CD4-positive, alpha-beta T cell treated with Interleukin-6 for 4 hours (primary cell): ENCODE results near the gene GSK3A.

Experiments
- DNase-seq: peaks from one replicate; pipeline ENCODE4 v3.0.0-alpha.2; 2020; ENCODE audit warnings: mixed read lengths

GSK3A gene

GRCh38 chr19:42280815-42281145 lies 38.4 kb upstream of the GSK3A start:
- DNase-seq = no peak

- peak; percentile 89 for DNase-seq
Observed at GRCh38 chr19:42279902-42280814, 37.8 kb upstream of the GSK3A start.

GRCh38 chr19:42279155-42279901 lies 36.9 kb upstream of the GSK3A start:
- peak; percentile 3 for DNase-seq

- DNase-seq = no peak
Observed at GRCh38 chr19:42278452-42279154, 36.2 kb upstream of the GSK3A start.

GRCh38 chr19:42277821-42278451 lies 35.5 kb upstream of the GSK3A start:
- no peak for DNase-seq

- DNase-seq = no peak
Observed at GRCh38 chr19:42276821-42277220, 34.4 kb upstream of the GSK3A start.

- DNase-seq = no peak
Observed at GRCh38 chr19:42276284-42276683, 33.9 kb upstream of the GSK3A start.

GRCh38 chr19:42275517-42275916 lies 33.1 kb upstream of the GSK3A start:
- DNase-seq = no peak

GRCh38 chr19:42275103-42275502 lies 32.7 kb upstream of the GSK3A start:
- no peak for DNase-seq

- DNase-seq = no peak
Observed at GRCh38 chr19:42274065-42274682, 31.8 kb upstream of the GSK3A start.

- DNase-seq = no peak
Observed at GRCh38 chr19:42273407-42274064, 31.1 kb upstream of the GSK3A start.

GRCh38 chr19:42272989-42273406 lies 30.6 kb upstream of the GSK3A start:
- no peak for DNase-seq

GRCh38 chr19:42272535-42272897 lies 30.1 kb upstream of the GSK3A start:
- no peak for DNase-seq

GRCh38 chr19:42271861-42272534 lies 29.6 kb upstream of the GSK3A start:
- no peak for DNase-seq

GRCh38 chr19:42271045-42271419 lies 28.6 kb upstream of the GSK3A start:
- DNase-seq = no peak

GRCh38 chr19:42270346-42271044 lies 28.1 kb upstream of the GSK3A start:
- DNase-seq = peak; percentile 73

- no peak for DNase-seq
Observed at GRCh38 chr19:42269478-42270345, 27.3 kb upstream of the GSK3A start.

- DNase-seq = peak; percentile 100
Observed at GRCh38 chr19:42268704-42269477, 26.5 kb upstream of the GSK3A start, which contains the start of gene CIC. Gene CIC, plus strand, starts transcription at chr19:42269252. Its CDS starts 2,532 bp downstream, at chr19:42271784.
